ENCODE measurements around the gene CDKN2AIPNL. TPM values are rescaled to one million over a fixed set of nuclear protein-coding genes. Genes with fewer than 3 reads are reported as not detected.

Gene CDKN2AIPNL
- total RNA-seq, 2 donors from 2014 or later: 14.5 to 26.3 TPM

DNA sequence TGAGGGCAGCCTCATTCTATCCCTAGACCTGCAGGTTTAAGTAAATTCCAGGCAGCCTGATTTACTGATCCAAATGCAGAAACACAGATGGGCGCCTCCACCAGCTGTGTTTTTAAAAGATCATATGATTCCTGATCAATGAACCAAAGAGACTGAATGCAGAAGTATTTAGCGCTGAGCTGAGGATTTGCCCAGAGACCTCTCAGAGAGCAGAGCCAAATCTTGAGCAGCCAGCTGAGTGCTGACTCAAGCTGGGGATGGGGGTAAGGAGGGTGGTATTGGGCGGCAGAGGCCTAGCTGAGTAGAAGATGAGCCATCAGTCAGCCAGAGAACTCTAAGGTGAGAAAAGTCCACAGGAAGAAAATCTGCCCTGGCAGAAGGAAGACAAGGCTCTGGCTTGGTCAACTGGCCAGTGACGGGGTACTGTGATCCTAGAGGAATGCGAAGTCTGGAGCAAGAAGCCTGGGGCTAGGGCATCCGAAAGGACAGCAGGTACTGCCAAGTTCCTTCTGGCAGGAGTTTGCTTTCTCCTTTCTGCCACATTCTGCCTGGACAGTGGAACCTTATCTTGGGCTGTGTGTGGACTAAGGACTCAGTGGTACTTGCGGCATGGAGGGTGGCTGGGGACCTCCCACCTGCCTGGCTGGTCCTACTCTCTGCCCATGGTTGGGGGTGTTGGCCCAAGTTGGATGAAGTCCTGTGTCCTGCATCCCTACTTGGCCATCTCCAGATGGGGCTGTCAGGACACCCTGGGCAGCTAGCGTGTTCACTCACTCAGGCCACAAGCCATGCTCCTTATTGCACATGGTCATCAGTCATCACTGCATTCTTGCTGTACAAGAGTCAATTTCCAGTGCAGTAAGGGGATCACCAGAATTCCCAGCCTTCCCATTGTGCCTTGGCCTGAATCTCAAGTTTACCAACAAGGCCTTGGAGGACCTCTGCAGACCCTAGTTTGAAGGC is 34.5 kb upstream of the CDKN2AIPNL start:
- no peak overlapping the region for H3K4me3 ChIP-seq
- no peaks in the 10 kb centered on the region for H3K36me3 ChIP-seq
- intact Hi-C loops (cut with DNase I): no loop called here
- no peak overlapping the region for H3K9ac ChIP-seq (ENCODE audit: low read depth in 2 of 2, low read length in 2 of 2)
- DNase-seq: no peak
- H3K27ac ChIP-seq: no peak overlapping the region
- no peaks in the 10 kb centered on the region for H3K9me3 ChIP-seq
- no peaks in the 10 kb centered on the region for H3K4me1 ChIP-seq
- H3K27me3 ChIP-seq: no peaks in the 10 kb centered on the region
- TF ChIP-seq, protein P1, sequence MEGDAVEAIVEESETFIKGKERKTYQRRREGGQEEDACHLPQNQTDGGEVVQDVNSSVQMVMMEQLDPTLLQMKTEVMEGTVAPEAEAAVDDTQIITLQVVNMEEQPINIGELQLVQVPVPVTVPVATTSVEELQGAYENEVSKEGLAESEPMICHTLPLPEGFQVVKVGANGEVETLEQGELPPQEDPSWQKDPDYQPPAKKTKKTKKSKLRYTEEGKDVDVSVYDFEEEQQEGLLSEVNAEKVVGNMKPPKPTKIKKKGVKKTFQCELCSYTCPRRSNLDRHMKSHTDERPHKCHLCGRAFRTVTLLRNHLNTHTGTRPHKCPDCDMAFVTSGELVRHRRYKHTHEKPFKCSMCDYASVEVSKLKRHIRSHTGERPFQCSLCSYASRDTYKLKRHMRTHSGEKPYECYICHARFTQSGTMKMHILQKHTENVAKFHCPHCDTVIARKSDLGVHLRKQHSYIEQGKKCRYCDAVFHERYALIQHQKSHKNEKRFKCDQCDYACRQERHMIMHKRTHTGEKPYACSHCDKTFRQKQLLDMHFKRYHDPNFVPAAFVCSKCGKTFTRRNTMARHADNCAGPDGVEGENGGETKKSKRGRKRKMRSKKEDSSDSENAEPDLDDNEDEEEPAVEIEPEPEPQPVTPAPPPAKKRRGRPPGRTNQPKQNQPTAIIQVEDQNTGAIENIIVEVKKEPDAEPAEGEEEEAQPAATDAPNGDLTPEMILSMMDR (IDR thresholded peaks at IDR 0.05): no peak

DNA sequence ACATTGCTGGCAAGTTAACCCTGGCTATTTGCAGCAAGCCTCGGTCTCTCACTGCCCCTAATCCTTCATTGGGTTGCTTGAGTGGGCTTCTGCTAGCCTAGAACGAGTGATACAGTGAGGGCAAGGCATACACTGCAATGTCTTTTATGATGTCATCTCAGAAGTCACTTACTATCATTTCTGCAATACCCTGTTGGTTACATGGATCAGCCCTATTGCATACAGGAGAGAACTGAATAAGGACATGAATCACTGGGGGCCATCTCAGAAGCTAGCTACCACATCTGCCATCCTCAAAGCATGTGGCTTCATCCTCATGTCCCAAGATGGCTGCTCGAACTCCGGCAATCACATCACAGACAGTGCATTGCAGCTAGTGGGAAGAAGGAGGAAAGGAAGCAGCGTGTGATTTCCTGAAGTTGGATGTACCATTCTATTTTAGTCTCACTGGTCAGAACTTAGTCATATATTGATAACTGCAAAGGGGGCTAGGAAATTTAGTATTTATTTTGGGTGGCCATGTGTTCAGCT is 33.3 kb upstream of the CDKN2AIPNL start:
- no peak overlapping the region for H3K4me3 ChIP-seq
- no peaks in the 10 kb centered on the region for H3K36me3 ChIP-seq
- TF ChIP-seq, protein P1 (IDR thresholded peaks at IDR 0.05): no peak
- no peak overlapping the region for H3K27ac ChIP-seq
- no peaks in the 10 kb centered on the region for H3K27me3 ChIP-seq
- no peak for DNase-seq
- intact Hi-C loops (cut with DNase I): no loop called here
- H3K9ac ChIP-seq (ENCODE audit: low read depth in 2 of 2, low read length in 2 of 2): no peak overlapping the region
- H3K4me1 ChIP-seq: no peaks in the 10 kb centered on the region
- H3K9me3 ChIP-seq: no peaks in the 10 kb centered on the region

DNA sequence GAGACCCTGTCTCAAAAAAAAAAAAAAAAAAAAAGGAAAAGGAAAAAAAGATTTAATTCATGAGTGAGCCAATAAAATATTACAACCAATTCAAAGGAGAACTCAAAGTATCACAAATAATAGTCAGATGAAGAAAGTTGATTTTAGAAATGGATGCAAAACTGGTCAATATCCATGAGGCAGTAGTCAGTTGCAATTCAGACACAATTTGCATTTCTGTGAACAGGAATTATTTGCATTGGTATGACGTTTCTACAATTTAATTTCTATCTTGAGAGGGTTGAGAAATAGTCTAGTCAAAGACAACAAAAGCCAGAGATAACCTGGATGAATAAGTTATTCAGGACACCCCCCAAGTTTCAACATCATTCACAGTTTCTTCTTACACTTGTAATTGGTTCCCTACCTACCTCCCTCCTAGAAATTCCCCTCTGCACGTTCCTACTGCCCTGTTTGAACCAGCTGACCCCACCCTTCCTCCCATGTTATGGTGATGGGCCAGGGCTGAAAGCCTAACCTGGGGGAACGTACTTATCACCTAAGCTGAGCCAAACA is 28.6 kb upstream of the CDKN2AIPNL start:
- Histone ChIP-seq H3K9ac (ENCODE audit: low read depth in 2 of 2, low read length in 2 of 2) (no peak overlapping the region), H3K4me3 (no peak overlapping the region), H3K4me1 (peaks cover 6% of the 10 kb centered on the region), H3K36me3 (no peaks in the 10 kb centered on the region), H3K27me3 (no peaks in the 10 kb centered on the region), H3K9me3 (no peaks in the 10 kb centered on the region), H3K27ac (no peak overlapping the region)
- TF ChIP-seq, protein P1 (IDR thresholded peaks at IDR 0.05): no peak
- intact Hi-C loops (cut with DNase I): no loop called here
- DNase-seq: no peak

DNA sequence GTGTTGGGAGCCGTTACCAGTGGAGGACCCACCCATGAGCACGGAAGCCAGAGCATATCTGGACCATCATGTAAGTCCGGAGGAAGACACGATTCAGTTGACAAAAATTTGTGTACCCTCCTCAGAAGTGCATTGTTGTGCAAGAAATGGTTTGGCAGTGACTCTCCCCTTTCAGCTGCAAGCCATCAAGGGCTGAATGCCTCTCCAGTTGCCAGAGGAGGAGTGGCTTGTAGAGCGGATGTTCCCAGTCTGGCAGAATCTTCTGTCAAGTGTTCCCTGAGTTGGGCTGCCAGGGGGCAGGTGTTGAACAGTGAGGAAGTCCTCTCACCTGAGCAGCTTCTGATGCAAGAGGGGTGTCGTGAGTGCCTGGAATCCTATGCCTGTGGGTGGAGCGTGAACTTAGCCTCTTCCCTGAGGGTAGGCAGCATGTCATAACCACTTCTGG is 27.6 kb upstream of the CDKN2AIPNL start:
- DNase-seq: peak; percentile 79
- H3K27me3 ChIP-seq: no peaks in the 10 kb centered on the region
- H3K27ac ChIP-seq: no peak overlapping the region
- intact Hi-C loops (cut with DNase I): no loop called here
- TF ChIP-seq, protein P1 (IDR thresholded peaks at IDR 0.05): no peak
- H3K4me3 ChIP-seq: no peak overlapping the region
- H3K36me3 ChIP-seq: no peaks in the 10 kb centered on the region
- no peaks in the 10 kb centered on the region for H3K9me3 ChIP-seq
- peaks cover 6% of the 10 kb centered on the region for H3K4me1 ChIP-seq
- peak overlapping the region in 1 of 2 donors; percentile 53 for H3K9ac ChIP-seq (ENCODE audit: low read depth in 2 of 2, low read length in 2 of 2)

DNA sequence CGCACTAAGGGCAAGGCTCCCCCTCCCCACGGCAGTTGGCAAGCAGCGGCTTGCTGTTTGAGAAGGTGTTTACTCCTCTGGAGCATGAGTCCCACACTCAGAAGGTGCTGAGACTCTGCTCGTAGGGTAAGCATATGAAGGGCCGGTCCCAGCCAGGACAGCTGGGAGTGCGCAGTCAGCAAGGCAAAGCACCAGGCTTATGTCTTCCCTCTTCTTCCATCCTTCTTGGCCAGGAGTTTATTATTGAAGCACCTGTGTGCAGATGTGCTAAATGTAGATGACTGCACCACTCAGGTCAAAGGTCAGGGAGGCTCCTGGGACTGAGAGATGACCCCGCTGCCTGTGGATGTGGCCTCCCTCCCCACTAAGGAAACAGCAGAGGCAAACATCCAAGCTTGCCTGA is 27.0 kb upstream of the CDKN2AIPNL start:
- no peaks in the 10 kb centered on the region for H3K27me3 ChIP-seq
- peak overlapping the region in 1 of 2 donors; percentile 53 for H3K9ac ChIP-seq (ENCODE audit: low read depth in 2 of 2, low read length in 2 of 2)
- intact Hi-C loops (cut with DNase I): no loop called here
- H3K4me3 ChIP-seq: no peak overlapping the region
- no peaks in the 10 kb centered on the region for H3K9me3 ChIP-seq
- peaks cover 6% of the 10 kb centered on the region for H3K4me1 ChIP-seq
- TF ChIP-seq, protein P1 (IDR thresholded peaks at IDR 0.05): no peak
- no peak overlapping the region for H3K27ac ChIP-seq
- no peak for DNase-seq
- H3K36me3 ChIP-seq: no peaks in the 10 kb centered on the region

Data from colonic mucosa (tissue), 4 donors.